Ishikawa (cell line): ENCODE results near the gene CSPG5.

ENCODE experiments used
- CEBPB ChIP-seq: IDR thresholded peaks from 2 replicates; pipeline ENCODE4 v1.6.1; 2012
- CREB1 ChIP-seq: IDR thresholded peaks from 2 replicates; pipeline ENCODE4 v1.6.1; 2012; ENCODE audit warnings: low read depth
- EGR1 ChIP-seq: IDR thresholded peaks from 2 replicates; pipeline ENCODE4 v1.6.1; 2012
- EP300 ChIP-seq: IDR thresholded peaks from 2 replicates; pipeline ENCODE4 v1.6.1; 2012; ENCODE audit warnings: borderline replicate concordance
- FOXM1 ChIP-seq: IDR thresholded peaks from 2 replicates; pipeline ENCODE4 v1.6.1; 2012; ENCODE audit warnings: low read depth, borderline replicate concordance
- NFIC ChIP-seq: IDR thresholded peaks from 2 replicates; pipeline ENCODE4 v1.6.1; 2012
- RAD21 ChIP-seq: IDR thresholded peaks from 2 replicates; pipeline ENCODE4 v1.6.1; 2012; ENCODE audit warnings: low read depth
- REST ChIP-seq: IDR thresholded peaks from 2 replicates; pipeline ENCODE4 v1.6.1; 2012; ENCODE audit warnings: low read depth, mild to moderate bottlenecking
- TAF1 ChIP-seq: IDR thresholded peaks from 2 replicates; pipeline ENCODE4 v1.6.1; 2012; ENCODE audit warnings: low read depth, mild to moderate bottlenecking
- TCF12 ChIP-seq: IDR thresholded peaks from 2 replicates; pipeline ENCODE4 v1.6.1; 2012; ENCODE audit warnings: low read depth
- TEAD4 ChIP-seq: IDR thresholded peaks from 2 replicates; pipeline ENCODE4 v1.6.1; 2012
- YY1 ChIP-seq: IDR thresholded peaks from 2 replicates; pipeline ENCODE4 v1.6.1; 2012; ENCODE audit warnings: low read depth
- ZBTB7A ChIP-seq: IDR thresholded peaks from 2 replicates; pipeline ENCODE4 v1.6.1; 2012; ENCODE audit warnings: low read depth
- TF ChIP-seq, protein P1 (sequence below): IDR thresholded peaks from 2 replicates; pipeline ENCODE4 v1.6.1; 2012
- TF ChIP-seq, protein P2 (sequence below): IDR thresholded peaks from 2 replicates; pipeline ENCODE4 v1.6.1; 2012

Gene CSPG5

DNA sequence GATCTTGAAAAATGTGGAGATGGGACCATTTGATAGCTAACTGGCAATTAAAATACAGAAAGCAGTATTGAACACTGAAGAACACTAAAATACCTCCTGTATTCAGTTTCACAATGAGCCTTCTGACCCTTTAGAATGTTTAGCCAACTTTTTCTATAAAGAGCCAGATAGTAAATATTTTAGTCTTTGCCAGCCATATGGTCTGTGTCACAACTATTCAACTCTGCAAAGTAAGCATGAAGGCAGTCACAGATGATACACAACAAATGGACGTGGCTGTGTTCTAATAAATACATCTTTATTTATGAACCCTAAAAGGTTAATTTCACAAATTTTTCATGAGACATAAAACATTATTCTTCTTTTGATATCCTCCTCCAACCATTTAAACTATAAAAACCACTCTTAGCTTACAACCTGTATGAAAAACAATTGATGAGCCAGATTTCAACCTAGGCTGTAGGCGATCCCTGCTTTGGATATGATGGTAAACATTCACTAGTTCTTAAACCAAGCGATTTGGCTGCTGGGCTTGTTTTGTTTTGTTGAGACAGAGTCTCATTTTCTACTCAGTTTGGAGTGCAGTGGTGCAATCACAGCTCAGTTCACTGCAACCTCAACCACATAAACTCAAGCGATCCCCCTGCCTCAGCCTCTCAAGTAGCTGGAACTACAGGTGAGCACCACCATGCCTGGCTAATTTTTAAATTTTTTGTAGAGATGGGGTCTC is 13.6 kb upstream of the CSPG5 start:
- TF ChIP-seq, protein P1, sequence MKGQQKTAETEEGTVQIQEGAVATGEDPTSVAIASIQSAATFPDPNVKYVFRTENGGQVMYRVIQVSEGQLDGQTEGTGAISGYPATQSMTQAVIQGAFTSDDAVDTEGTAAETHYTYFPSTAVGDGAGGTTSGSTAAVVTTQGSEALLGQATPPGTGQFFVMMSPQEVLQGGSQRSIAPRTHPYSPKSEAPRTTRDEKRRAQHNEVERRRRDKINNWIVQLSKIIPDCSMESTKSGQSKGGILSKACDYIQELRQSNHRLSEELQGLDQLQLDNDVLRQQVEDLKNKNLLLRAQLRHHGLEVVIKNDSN = no peak
- TF ChIP-seq EP300 (no peak), RAD21 (no peak), NFIC (no peak), TAF1 (no peak), ZBTB7A (no peak), EGR1 (no peak), CREB1 (no peak), YY1 (no peak)
- TF ChIP-seq, protein P2, sequence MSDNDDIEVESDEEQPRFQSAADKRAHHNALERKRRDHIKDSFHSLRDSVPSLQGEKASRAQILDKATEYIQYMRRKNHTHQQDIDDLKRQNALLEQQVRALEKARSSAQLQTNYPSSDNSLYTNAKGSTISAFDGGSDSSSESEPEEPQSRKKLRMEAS = no peak

GRCh38 chr3:47590216-47590615 is 11.6 kb upstream of the CSPG5 start:
- TF ChIP-seq NFIC (no peak), EGR1 (no peak), RAD21 (no peak)

GRCh38 chr3:47588587-47588986 is 9.9 kb upstream of the CSPG5 start:
- TF ChIP-seq NFIC (no peak), TCF12 (no peak), YY1 (no peak), FOXM1 (no peak), CREB1 (no peak), EGR1 (no peak), ZBTB7A (no peak), TAF1 (no peak), CEBPB (no peak)
- TF ChIP-seq, protein P1 = no peak
- TF ChIP-seq, protein P2 = no peak

GRCh38 chr3:47588053-47588452 is 9.4 kb upstream of the CSPG5 start:
- TF ChIP-seq, protein P1 = no peak
- TF ChIP-seq, protein P2 = no peak
- no peak for TF ChIP-seq EGR1

DNA sequence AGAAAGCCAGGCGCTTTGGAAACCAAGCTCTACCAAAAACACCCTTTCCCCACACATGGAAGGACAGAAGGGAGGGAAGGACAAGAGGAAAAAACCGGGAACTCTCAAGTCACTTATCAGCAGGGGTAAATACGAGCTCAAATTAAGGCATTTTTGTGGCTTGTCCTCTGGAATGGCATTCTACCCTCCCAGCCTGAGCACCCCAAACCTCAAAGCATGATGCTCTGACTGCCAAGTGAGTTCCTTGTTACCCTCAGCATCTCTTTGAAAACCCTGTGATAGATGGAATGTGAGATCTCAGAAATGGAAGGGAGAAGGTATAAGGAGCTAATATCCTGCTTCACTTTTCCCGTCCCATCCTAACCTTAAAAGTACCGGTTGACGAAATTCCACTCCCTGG is 8.1 kb upstream of the CSPG5 start:
- TF ChIP-seq RAD21 (no peak), TEAD4 (no peak), YY1 (no peak), CREB1 (no peak), EP300 (no peak), REST (no peak), CEBPB (no peak), FOXM1 (no peak), NFIC (no peak), ZBTB7A (no peak), EGR1 (no peak), TAF1 (no peak), TCF12 (no peak)
- TF ChIP-seq, protein P1 = no peak
- TF ChIP-seq, protein P2 = no peak

- TF ChIP-seq TAF1 (no peak), REST (no peak)
Observed at GRCh38 chr3:47583320-47584075, 4.8 kb upstream of the CSPG5 start.
